ENCODE measurements around the gene UBQLNL.

UBQLNL gene

DNA sequence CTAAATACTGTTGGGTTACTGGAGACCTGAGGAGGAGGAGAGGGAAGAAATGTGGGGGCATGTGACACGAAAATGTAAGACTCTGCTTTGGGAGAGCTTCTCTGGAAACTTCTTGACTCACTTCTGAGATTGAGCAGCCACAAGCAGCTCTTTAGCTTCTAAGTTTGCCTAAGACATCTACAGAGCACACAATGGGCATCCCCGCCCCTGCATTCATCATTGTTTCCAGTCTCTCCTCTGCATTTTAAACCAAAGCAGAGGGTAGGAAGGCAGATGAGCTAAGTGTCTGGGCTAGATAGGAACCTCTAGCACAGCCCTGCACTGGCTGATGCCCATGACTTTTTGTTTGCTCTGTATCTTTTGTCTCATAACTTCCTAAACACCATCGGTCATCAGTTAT is 30.1 kb downstream of the UBQLNL start:
- in situ Hi-C loops (cut with HindIII; ENCODE audit: low sequenced_read_pairs): no loop called here
- DNase-seq (ENCODE audit: low read depth): no peak
- no peak overlapping the region for H3K4me3 ChIP-seq (ENCODE audit: low read depth, low read length)
- TF ChIP-seq, protein P1, sequence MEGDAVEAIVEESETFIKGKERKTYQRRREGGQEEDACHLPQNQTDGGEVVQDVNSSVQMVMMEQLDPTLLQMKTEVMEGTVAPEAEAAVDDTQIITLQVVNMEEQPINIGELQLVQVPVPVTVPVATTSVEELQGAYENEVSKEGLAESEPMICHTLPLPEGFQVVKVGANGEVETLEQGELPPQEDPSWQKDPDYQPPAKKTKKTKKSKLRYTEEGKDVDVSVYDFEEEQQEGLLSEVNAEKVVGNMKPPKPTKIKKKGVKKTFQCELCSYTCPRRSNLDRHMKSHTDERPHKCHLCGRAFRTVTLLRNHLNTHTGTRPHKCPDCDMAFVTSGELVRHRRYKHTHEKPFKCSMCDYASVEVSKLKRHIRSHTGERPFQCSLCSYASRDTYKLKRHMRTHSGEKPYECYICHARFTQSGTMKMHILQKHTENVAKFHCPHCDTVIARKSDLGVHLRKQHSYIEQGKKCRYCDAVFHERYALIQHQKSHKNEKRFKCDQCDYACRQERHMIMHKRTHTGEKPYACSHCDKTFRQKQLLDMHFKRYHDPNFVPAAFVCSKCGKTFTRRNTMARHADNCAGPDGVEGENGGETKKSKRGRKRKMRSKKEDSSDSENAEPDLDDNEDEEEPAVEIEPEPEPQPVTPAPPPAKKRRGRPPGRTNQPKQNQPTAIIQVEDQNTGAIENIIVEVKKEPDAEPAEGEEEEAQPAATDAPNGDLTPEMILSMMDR (IDR thresholded peaks at IDR 0.05; ENCODE audit: low read depth, low read length, missing control alignments): no peak

DNA sequence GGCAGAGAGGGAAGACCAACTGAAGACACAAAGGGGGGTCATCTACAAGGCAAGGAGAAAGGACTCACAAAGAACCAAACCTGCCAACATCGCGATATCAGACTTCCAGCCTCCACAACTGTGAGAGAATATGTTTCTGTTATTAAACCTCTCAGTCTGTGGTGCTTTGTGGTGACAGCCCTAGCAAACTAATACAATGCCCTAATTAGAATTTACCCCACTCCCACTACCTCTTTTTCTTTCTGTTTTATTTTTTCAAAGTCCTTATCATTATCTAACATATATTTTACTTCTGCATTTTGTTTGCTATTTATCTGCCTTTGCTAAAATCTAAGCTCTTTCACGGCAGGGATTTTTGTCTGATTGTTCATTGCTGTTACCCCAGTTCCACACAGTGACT is 30.5 kb downstream of the UBQLNL start:
- DNase-seq (ENCODE audit: low read depth): no peak
- in situ Hi-C loops (cut with HindIII; ENCODE audit: low sequenced_read_pairs): no loop called here
- no peak overlapping the region for H3K4me3 ChIP-seq (ENCODE audit: low read depth, low read length)
- TF ChIP-seq, protein P1 (IDR thresholded peaks at IDR 0.05; ENCODE audit: low read depth, low read length, missing control alignments): no peak

DNA sequence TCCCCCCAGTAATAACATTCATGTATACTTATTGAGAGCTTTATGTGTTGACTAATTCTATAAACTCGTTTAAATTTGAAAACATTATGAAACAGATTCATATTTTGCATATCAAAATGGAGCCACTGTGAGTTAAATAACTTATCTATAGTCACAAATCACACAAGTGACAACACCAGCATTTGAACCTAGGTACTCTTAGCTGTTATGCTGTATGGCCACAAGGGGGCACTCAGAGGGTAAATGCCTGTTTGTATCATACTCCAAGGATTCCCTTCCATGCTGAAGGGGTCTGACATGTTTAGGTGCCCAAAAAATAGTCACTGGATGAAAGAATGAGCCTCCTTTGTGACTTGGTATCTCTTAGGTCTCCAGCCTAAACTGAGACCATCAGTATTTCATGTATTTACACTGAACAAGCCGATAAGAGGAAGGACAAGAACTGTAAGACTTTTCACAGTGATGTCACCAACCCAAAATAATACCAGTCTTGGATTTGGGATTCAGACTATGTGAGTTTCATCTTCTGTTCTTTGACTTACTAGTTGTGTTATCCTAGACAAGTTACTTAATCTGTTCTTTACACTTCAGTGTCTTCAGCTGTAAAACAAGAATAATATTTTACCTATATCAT is 40.2 kb downstream of the UBQLNL start:
- no peak overlapping the region for H3K4me3 ChIP-seq (ENCODE audit: low read depth, low read length)
- in situ Hi-C loops (cut with HindIII; ENCODE audit: low sequenced_read_pairs): no loop called here
- peak; percentile 23 for DNase-seq (ENCODE audit: low read depth)
- TF ChIP-seq, protein P1 (IDR thresholded peaks at IDR 0.05; ENCODE audit: low read depth, low read length, missing control alignments): peak; percentile 83

DNA sequence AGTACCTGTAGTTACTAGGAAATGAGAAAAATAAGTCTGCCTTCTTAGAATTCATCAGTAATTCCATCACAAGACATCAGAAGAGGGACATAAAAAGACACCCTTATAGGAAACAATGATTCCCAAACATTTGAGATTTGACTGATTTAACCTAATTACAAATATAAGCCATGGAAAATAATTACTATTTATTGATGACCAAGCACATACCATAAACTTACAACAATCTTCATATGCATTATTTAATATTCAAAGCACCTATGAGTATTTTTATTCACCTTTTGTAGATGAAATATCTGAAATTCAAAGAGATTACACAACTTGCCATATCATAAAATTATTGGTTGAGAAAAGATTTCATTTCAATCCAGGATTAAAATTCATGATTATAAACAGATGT is 42.6 kb downstream of the UBQLNL start:
- DNase-seq (ENCODE audit: low read depth): no peak
- in situ Hi-C loops (cut with HindIII; ENCODE audit: low sequenced_read_pairs): no loop called here
- TF ChIP-seq, protein P1 (IDR thresholded peaks at IDR 0.05; ENCODE audit: low read depth, low read length, missing control alignments): no peak
- no peak overlapping the region for H3K4me3 ChIP-seq (ENCODE audit: low read depth, low read length)

DNA sequence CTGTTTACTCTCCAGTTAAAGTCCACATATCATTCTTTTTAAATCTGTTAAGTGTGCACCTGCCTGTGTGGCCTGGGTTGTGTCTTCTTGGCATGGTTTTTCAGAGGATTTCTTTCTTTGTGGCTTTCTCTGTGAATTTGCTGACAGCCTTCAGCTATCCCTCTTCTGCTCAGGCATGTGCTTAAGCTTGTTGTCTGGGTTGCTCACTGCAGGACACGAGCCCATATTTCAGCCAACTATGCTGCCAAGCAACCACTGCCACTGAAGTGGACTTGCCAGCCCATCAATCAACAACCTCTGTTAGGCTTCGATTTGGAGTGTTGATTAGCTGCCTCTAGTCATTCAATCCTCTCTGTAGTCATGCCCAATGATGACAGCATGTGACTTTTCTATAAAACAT is 49.0 kb downstream of the UBQLNL start:
- no peak overlapping the region for H3K4me3 ChIP-seq (ENCODE audit: low read depth, low read length)
- TF ChIP-seq, protein P1 (IDR thresholded peaks at IDR 0.05; ENCODE audit: low read depth, low read length, missing control alignments): no peak
- DNase-seq (ENCODE audit: low read depth): no peak
- in situ Hi-C loops (cut with HindIII; ENCODE audit: low sequenced_read_pairs): no loop called here

All from astrocyte of the cerebellum (primary cell).